ENCODE results near the gene PRKN.

Gene PRKN

GRCh38 chr6:161523362-161523761, 1204.2 kb downstream of the PRKN start:
- no peak overlapping the region for H2AK5ac ChIP-seq (ENCODE audit: low read length, severe bottlenecking)
- no peak overlapping the region for H2BK12ac ChIP-seq (ENCODE audit: low read length in 2 of 2)
- no peak overlapping the region for H3K27ac ChIP-seq (ENCODE audit: low read length, poor library complexity, severe bottlenecking)
- H2BK15ac ChIP-seq (ENCODE audit: low read depth, poor library complexity, severe bottlenecking), result no peak overlapping the region
- WGBS, result 97% methylated on average over 2 of the region's 2 CpGs
- H3K4me1 ChIP-seq (ENCODE audit: control insufficient read depth, insufficient read depth, low read depth, low read length), result no peaks in the 10 kb centered on the region
- H3K23ac ChIP-seq (ENCODE audit: low read length in 2 of 2), result no peak overlapping the region
- H4K8ac ChIP-seq (ENCODE audit: low read length), result no peak overlapping the region
- H3K4me3 ChIP-seq (ENCODE audit: insufficient read depth in 1 of 2, low read depth in 1 of 2, low read length in 2 of 2), result no peak overlapping the region
- H2BK120ac ChIP-seq (ENCODE audit: low read depth, low read length), result no peak overlapping the region
- H3K4ac ChIP-seq (ENCODE audit: low read depth in 1 of 2, low read length in 2 of 2), result no peak overlapping the region
- no peaks in the 10 kb centered on the region for H3K27me3 ChIP-seq (ENCODE audit: control insufficient read depth in 1 of 2, insufficient read depth in 1 of 2, low read length in 2 of 2)
- H4K91ac ChIP-seq (ENCODE audit: low read length), result no peak overlapping the region
- peaks cover 9% of the 10 kb centered on the region for H3K9me3 ChIP-seq (ENCODE audit: control insufficient read depth, low read length)
- no peak overlapping the region for H2AFZ ChIP-seq (ENCODE audit: low read depth, low read length)
- no peak for DNase-seq
- no peak overlapping the region for H3K4me2 ChIP-seq (ENCODE audit: low read length, poor library complexity, severe bottlenecking)
- no peak overlapping the region for H3K14ac ChIP-seq (ENCODE audit: low read length in 2 of 2)
- H3K36me3 ChIP-seq (ENCODE audit: control insufficient read depth in 1 of 2, insufficient read depth in 2 of 2, low read depth in 1 of 2, low read length in 2 of 2), result no peaks in the 10 kb centered on the region
- H3K18ac ChIP-seq (ENCODE audit: low read depth in 1 of 2, low read length in 2 of 2), result no peak overlapping the region
- no peak overlapping the region for H2BK5ac ChIP-seq (ENCODE audit: low read depth, low read length, poor library complexity, severe bottlenecking)
- H3K9ac ChIP-seq (ENCODE audit: low read length), result no peak overlapping the region
- H3K79me1 ChIP-seq (replicated peaks; ENCODE audit: low read length, poor library complexity, severe bottlenecking), result no peaks in the 10 kb centered on the region

DNA sequence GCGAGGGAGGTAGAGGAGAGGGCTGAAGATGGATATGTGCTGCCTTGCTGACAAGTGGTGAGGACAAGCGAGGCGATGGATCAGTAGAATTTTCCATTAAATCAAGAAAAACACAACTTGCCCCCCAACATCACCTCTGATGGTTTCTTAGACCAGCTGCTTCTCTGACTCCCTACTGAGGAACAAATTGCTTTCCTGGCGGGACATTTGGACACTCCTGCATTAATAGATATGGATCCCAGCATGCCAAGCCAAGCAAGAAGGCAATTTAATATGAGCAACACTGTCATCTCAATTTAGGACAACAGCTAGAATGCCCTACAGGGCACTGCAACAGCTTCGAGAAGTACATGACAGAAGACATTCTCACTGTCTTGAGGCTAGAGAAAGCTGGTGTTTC, 1205.3 kb downstream of the PRKN start:
- no peak overlapping the region for H4K91ac ChIP-seq (ENCODE audit: low read length)
- no peak overlapping the region for H2AFZ ChIP-seq (ENCODE audit: low read depth, low read length)
- 88% methylated on average over 5 of the region's 5 CpGs for WGBS
- H3K4ac ChIP-seq (ENCODE audit: low read depth in 1 of 2, low read length in 2 of 2), result no peak overlapping the region
- H3K27ac ChIP-seq (ENCODE audit: low read length, poor library complexity, severe bottlenecking), result no peak overlapping the region
- H2BK15ac ChIP-seq (ENCODE audit: low read depth, poor library complexity, severe bottlenecking), result no peak overlapping the region
- no peak overlapping the region for H2AK5ac ChIP-seq (ENCODE audit: low read length, severe bottlenecking)
- H3K9me3 ChIP-seq (ENCODE audit: control insufficient read depth, low read length), result peaks cover 9% of the 10 kb centered on the region
- H3K36me3 ChIP-seq (ENCODE audit: control insufficient read depth in 1 of 2, insufficient read depth in 2 of 2, low read depth in 1 of 2, low read length in 2 of 2), result no peaks in the 10 kb centered on the region
- H2BK12ac ChIP-seq (ENCODE audit: low read length in 2 of 2), result no peak overlapping the region
- H3K9ac ChIP-seq (ENCODE audit: low read length), result no peak overlapping the region
- no peak overlapping the region for H2BK5ac ChIP-seq (ENCODE audit: low read depth, low read length, poor library complexity, severe bottlenecking)
- no peak overlapping the region for H3K18ac ChIP-seq (ENCODE audit: low read depth in 1 of 2, low read length in 2 of 2)
- no peak for DNase-seq
- H3K4me2 ChIP-seq (ENCODE audit: low read length, poor library complexity, severe bottlenecking), result no peak overlapping the region
- H3K14ac ChIP-seq (ENCODE audit: low read length in 2 of 2), result no peak overlapping the region
- no peak overlapping the region for H2BK120ac ChIP-seq (ENCODE audit: low read depth, low read length)
- H4K8ac ChIP-seq (ENCODE audit: low read length), result no peak overlapping the region
- H3K4me3 ChIP-seq (ENCODE audit: insufficient read depth in 1 of 2, low read depth in 1 of 2, low read length in 2 of 2), result no peak overlapping the region
- no peaks in the 10 kb centered on the region for H3K4me1 ChIP-seq (ENCODE audit: control insufficient read depth, insufficient read depth, low read depth, low read length)
- no peaks in the 10 kb centered on the region for H3K27me3 ChIP-seq (ENCODE audit: control insufficient read depth in 1 of 2, insufficient read depth in 1 of 2, low read length in 2 of 2)
- H3K79me1 ChIP-seq (replicated peaks; ENCODE audit: low read length, poor library complexity, severe bottlenecking), result no peaks in the 10 kb centered on the region
- no peak overlapping the region for H3K23ac ChIP-seq (ENCODE audit: low read length in 2 of 2)

GRCh38 chr6:161511447-161512095, 1216.0 kb downstream of the PRKN start:
- H3K18ac ChIP-seq (ENCODE audit: low read depth in 1 of 2, low read length in 2 of 2), result no peak overlapping the region
- H3K14ac ChIP-seq (ENCODE audit: low read length in 2 of 2), result no peak overlapping the region
- H3K36me3 ChIP-seq (ENCODE audit: control insufficient read depth in 1 of 2, insufficient read depth in 2 of 2, low read depth in 1 of 2, low read length in 2 of 2), result no peaks in the 10 kb centered on the region
- H3K4me3 ChIP-seq (ENCODE audit: insufficient read depth in 1 of 2, low read depth in 1 of 2, low read length in 2 of 2), result no peak overlapping the region
- H2BK12ac ChIP-seq (ENCODE audit: low read length in 2 of 2), result no peak overlapping the region
- no peak overlapping the region for H3K4me2 ChIP-seq (ENCODE audit: low read length, poor library complexity, severe bottlenecking)
- no peak overlapping the region for H3K9ac ChIP-seq (ENCODE audit: low read length)
- H2BK120ac ChIP-seq (ENCODE audit: low read depth, low read length), result no peak overlapping the region
- H3K27me3 ChIP-seq (ENCODE audit: control insufficient read depth in 1 of 2, insufficient read depth in 1 of 2, low read length in 2 of 2), result no peaks in the 10 kb centered on the region
- no peak for DNase-seq
- 80% methylated on average over 8 of the region's 9 CpGs for WGBS
- H2BK5ac ChIP-seq (ENCODE audit: low read depth, low read length, poor library complexity, severe bottlenecking), result no peak overlapping the region
- peaks cover 10% of the 10 kb centered on the region for H3K9me3 ChIP-seq (ENCODE audit: control insufficient read depth, low read length)
- H4K8ac ChIP-seq (ENCODE audit: low read length), result no peak overlapping the region
- no peak overlapping the region for H3K23ac ChIP-seq (ENCODE audit: low read length in 2 of 2)
- H3K79me1 ChIP-seq (replicated peaks; ENCODE audit: low read length, poor library complexity, severe bottlenecking), result no peaks in the 10 kb centered on the region
- no peak overlapping the region for H3K27ac ChIP-seq (ENCODE audit: low read length, poor library complexity, severe bottlenecking)
- no peak overlapping the region for H2AFZ ChIP-seq (ENCODE audit: low read depth, low read length)
- H2AK5ac ChIP-seq (ENCODE audit: low read length, severe bottlenecking), result no peak overlapping the region
- no peak overlapping the region for H4K91ac ChIP-seq (ENCODE audit: low read length)
- no peak overlapping the region for H3K4ac ChIP-seq (ENCODE audit: low read depth in 1 of 2, low read length in 2 of 2)
- H3K4me1 ChIP-seq (ENCODE audit: control insufficient read depth, insufficient read depth, low read depth, low read length), result no peaks in the 10 kb centered on the region
- no peak overlapping the region for H2BK15ac ChIP-seq (ENCODE audit: low read depth, poor library complexity, severe bottlenecking)

DNA sequence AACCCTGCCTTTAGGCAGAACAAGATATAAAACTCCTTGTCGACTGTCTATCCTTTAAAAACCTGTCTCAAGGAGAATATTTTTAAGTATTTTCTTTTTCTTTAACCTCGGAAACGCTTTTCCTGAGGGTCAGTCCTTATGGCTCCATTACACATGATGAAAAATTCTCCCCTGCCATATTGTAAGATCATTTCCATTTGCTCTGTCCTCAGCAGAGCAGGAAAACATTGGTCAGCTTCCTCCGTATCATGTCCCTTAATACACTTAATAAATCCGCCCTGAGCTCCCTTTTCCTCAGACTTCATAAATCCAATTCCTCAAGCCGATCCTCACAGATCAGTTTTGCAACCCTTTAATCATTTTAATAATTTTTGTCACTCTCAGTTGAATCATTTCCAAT, 1219.2 kb downstream of the PRKN start:
- no peak overlapping the region for H3K27ac ChIP-seq (ENCODE audit: low read length, poor library complexity, severe bottlenecking)
- H3K4ac ChIP-seq (ENCODE audit: low read depth in 1 of 2, low read length in 2 of 2), result no peak overlapping the region
- no peak overlapping the region for H2BK15ac ChIP-seq (ENCODE audit: low read depth, poor library complexity, severe bottlenecking)
- no peak overlapping the region for H3K23ac ChIP-seq (ENCODE audit: low read length in 2 of 2)
- H3K9me3 ChIP-seq (ENCODE audit: control insufficient read depth, low read length), result peaks cover 7% of the 10 kb centered on the region
- H4K91ac ChIP-seq (ENCODE audit: low read length), result no peak overlapping the region
- H3K36me3 ChIP-seq (ENCODE audit: control insufficient read depth in 1 of 2, insufficient read depth in 2 of 2, low read depth in 1 of 2, low read length in 2 of 2), result no peaks in the 10 kb centered on the region
- no peak overlapping the region for H4K8ac ChIP-seq (ENCODE audit: low read length)
- H2BK12ac ChIP-seq (ENCODE audit: low read length in 2 of 2), result no peak overlapping the region
- no peaks in the 10 kb centered on the region for H3K79me1 ChIP-seq (replicated peaks; ENCODE audit: low read length, poor library complexity, severe bottlenecking)
- H3K14ac ChIP-seq (ENCODE audit: low read length in 2 of 2), result no peak overlapping the region
- no peak overlapping the region for H2AFZ ChIP-seq (ENCODE audit: low read depth, low read length)
- H3K9ac ChIP-seq (ENCODE audit: low read length), result no peak overlapping the region
- peaks cover 3% of the 10 kb centered on the region for H3K4me1 ChIP-seq (ENCODE audit: control insufficient read depth, insufficient read depth, low read depth, low read length)
- no peak overlapping the region for H2BK120ac ChIP-seq (ENCODE audit: low read depth, low read length)
- H3K18ac ChIP-seq (ENCODE audit: low read depth in 1 of 2, low read length in 2 of 2), result no peak overlapping the region
- H3K27me3 ChIP-seq (ENCODE audit: control insufficient read depth in 1 of 2, insufficient read depth in 1 of 2, low read length in 2 of 2), result no peaks in the 10 kb centered on the region
- H3K4me3 ChIP-seq (ENCODE audit: insufficient read depth in 1 of 2, low read depth in 1 of 2, low read length in 2 of 2), result no peak overlapping the region
- DNase-seq, result no peak
- no peak overlapping the region for H3K4me2 ChIP-seq (ENCODE audit: low read length, poor library complexity, severe bottlenecking)
- no peak overlapping the region for H2AK5ac ChIP-seq (ENCODE audit: low read length, severe bottlenecking)
- H2BK5ac ChIP-seq (ENCODE audit: low read depth, low read length, poor library complexity, severe bottlenecking), result no peak overlapping the region
- WGBS, result 81% methylated on average over 6 of the region's 6 CpGs
